T-cell (primary cell): Measurements from ENCODE around the gene RABIF. TPM values are rescaled to one million over a fixed set of nuclear protein-coding genes. Genes with fewer than 3 reads are reported as not detected.
"Not testable (repeated sequence)": the region's sequence is repeated elsewhere in the genome, so short reads cannot be mapped to it uniquely, and the experiment has no call there.

Experiments
- ATAC-seq, 4 experiments: fragments of 200-7000 bp in 3 of 4; fragments of 150-1000 bp in 1 of 4; cut with Tn5 transposase; replicated peaks in 1 of 4; 1 replicate in 3 of 4; 2 replicates in 1 of 4; pipeline ENCODE4 v1.10.0; 2021; ENCODE audit warnings: moderate library complexity in 3 of 4, mild to moderate bottlenecking in 2 of 4, moderate number of reproducible peaks in 1 of 4
- CTCF ChIA-PET, 2 donors: fragments of 300-600 bp; sonication (Branson Sonifier 250); formaldehyde crosslinking; loops; one replicate each; lab custom pipeline; 2022; ENCODE audit warnings: antibody characterized with exemption in 2 of 2; lab: Charles Lee
- POLR2A ChIA-PET, 2 donors: fragments of 300-600 bp; sonication (Branson Sonifier 250); formaldehyde crosslinking; loops; one replicate each; lab custom pipeline; 2022; ENCODE audit warnings: antibody characterized with exemption in 2 of 2; lab: Charles Lee
- DNase-seq, 35 experiments: peaks; one replicate each; pipeline versions ENCODE4 v3.0.0 to v3.0.0-alpha.2; 2013 to 2023
- H3K27ac ChIP-seq: one replicate; pipeline ENCODE4 v1.5.1; 2013; ENCODE audit warnings: low read length
- H3K27me3 ChIP-seq, 2 experiments: replicated peaks in 1 of 2; 1 replicate in 1 of 2; 2 replicates in 1 of 2; pipeline versions ENCODE4 v1.6.1 to v1.7.0; 2013; ENCODE audit warnings: low read length in 1 of 2, mixed read lengths in 1 of 2; ENCODE audit not compliant: control insufficient read depth in 2 of 2, insufficient read depth in 2 of 2; ENCODE audit errors: extremely low read depth in 1 of 2
- H3K36me3 ChIP-seq, 2 donors: 1 replicate in 1 of 2; 2 replicates in 1 of 2; pipeline versions ENCODE4 v1.6.1 to v1.7.0; 2013; ENCODE audit warnings: low read length in 1 of 2; ENCODE audit not compliant: control insufficient read depth in 2 of 2, insufficient read depth in 1 of 2; ENCODE audit errors: extremely low read depth in 1 of 2
- H3K4me1 ChIP-seq, 2 experiments: 1 replicate in 1 of 2; 2 replicates in 1 of 2; pipeline versions ENCODE4 v1.6.1 to v1.7.0; 2013; ENCODE audit warnings: low read length in 2 of 2, mixed read lengths in 1 of 2; ENCODE audit not compliant: insufficient read depth in 2 of 2, control insufficient read depth in 1 of 2; ENCODE audit errors: extremely low read depth in 1 of 2
- H3K4me3 ChIP-seq, 2 donors: 1 replicate in 1 of 2; 2 replicates in 1 of 2; pipeline versions ENCODE4 v1.5.1 to v1.7.0; 2013; ENCODE audit warnings: mild to moderate bottlenecking in 2 of 2, low read length in 1 of 2, moderate library complexity in 1 of 2; ENCODE audit not compliant: control insufficient read depth in 1 of 2; ENCODE audit errors: extremely low read depth in 1 of 2
- H3K9me3 ChIP-seq: 2 replicates; pipeline ENCODE4 v1.7.0; 2013
- H3K27ac Mint-ChIP-seq, 2 donors: one replicate each; pipeline ENCODE4 v1.8.0; 2020 to 2021; ENCODE audit warnings: mild to moderate bottlenecking in 2 of 2, mixed read lengths in 2 of 2
- H3K27me3 Mint-ChIP-seq, 2 donors: one replicate each; pipeline ENCODE4 v1.8.0; 2021 to 2022; ENCODE audit warnings: mixed read lengths in 2 of 2
- H3K36me3 Mint-ChIP-seq: one replicate; pipeline ENCODE4 v1.8.0; 2021; ENCODE audit warnings: mixed read lengths
- H3K4me1 Mint-ChIP-seq, 3 donors: one replicate each; pipeline ENCODE4 v1.8.0; 2020 to 2022; ENCODE audit warnings: mixed read lengths in 3 of 3, mild to moderate bottlenecking in 1 of 3
- H3K4me3 Mint-ChIP-seq, 3 donors: one replicate each; pipeline ENCODE4 v1.8.0; 2020 to 2022; ENCODE audit warnings: mild to moderate bottlenecking in 3 of 3, mixed read lengths in 3 of 3, moderate library complexity in 3 of 3
- H3K9me3 Mint-ChIP-seq, 3 donors: one replicate each; pipeline ENCODE4 v1.8.0; 2020 to 2022; ENCODE audit warnings: mixed read lengths in 3 of 3
- WGBS: methylation state at CpG from one replicate; pipeline ENCODE4 v1.1.5; 2013; ENCODE audit warnings: missing lambda C conversion rate; ENCODE audit not compliant: insufficient coverage; 5-methylcytosine and 5-hydroxymethylcytosine counted together
- total RNA-seq, 35 experiments: library from RNA in 6 of 35; stranded (reverse) in 6 of 35; fragments of 120-200 nt in 1 of 35; gene quantifications; one replicate each; pipeline versions ENCODE4 v1.2.1 to v1.2.4 and lab custom pipeline; 2013 to 2026

The RABIF gene
- total RNA-seq, 5 donors from 2014 or later (not counting 1 experiment from before 2014, with no cell fraction given) = 9.2 to 18.3 (median 15.6) TPM

- Histone ChIP-seq H3K4me3 (no peak overlapping the region), H3K27me3 (no peaks in the 10 kb centered on the region), H3K36me3 (no peaks in the 10 kb centered on the region), H3K4me1 (peaks cover 6 to 31% of the 10 kb centered on the region in 2 experiments), H3K9me3 (no peaks in the 10 kb centered on the region), H3K27ac (no peak overlapping the region)
- Mint-ChIP-seq H3K4me1 (peaks cover 29 to 37% (median 36%) of the 10 kb centered on the region in 3 donors), H3K4me3 (peak overlapping the region in 1 of 3 donors; percentile 55), H3K27ac (peak overlapping the region; percentile 15 to 79), H3K36me3 (no peaks in the 10 kb centered on the region), H3K27me3 (no peaks in the 10 kb centered on the region), H3K9me3 (no peaks in the 10 kb centered on the region)
- DNase-seq (no peak), ATAC-seq (peak in 3 of 4 experiments; percentile 18 to 23 (median 22))
- CTCF ChIA-PET = no interaction called here
- POLR2A ChIA-PET = no interaction called here
- 66% methylated on average over 4 of the region's 10 CpGs for WGBS
Observed at GRCh38 chr1:202834771-202835547, 54.0 kb downstream of the RABIF start.

GRCh38 chr1:202831906-202832305, 57.0 kb downstream of the RABIF start:
- no peak overlapping the region for H3K27ac ChIP-seq
- WGBS = no CpG with 5 or more reads among the region's 3 CpGs
- H3K4me1 Mint-ChIP-seq = peaks cover 23 to 27% (median 27%) of the 10 kb centered on the region in 3 donors
- no peaks in the 10 kb centered on the region for H3K27me3 ChIP-seq
- H3K4me1 ChIP-seq = peaks cover 6 to 23% of the 10 kb centered on the region in 2 experiments
- no peak overlapping the region for H3K27ac Mint-ChIP-seq
- CTCF ChIA-PET = no interaction called here
- H3K4me3 ChIP-seq = no peak overlapping the region
- DNase-seq (no peak), ATAC-seq (no peak)
- no peaks in the 10 kb centered on the region for H3K27me3 Mint-ChIP-seq
- POLR2A ChIA-PET = no interaction called here
- H3K9me3 Mint-ChIP-seq = no peaks in the 10 kb centered on the region
- H3K4me3 Mint-ChIP-seq = no peak overlapping the region
- H3K36me3 Mint-ChIP-seq = no peaks in the 10 kb centered on the region
- H3K9me3 ChIP-seq = no peaks in the 10 kb centered on the region
- no peaks in the 10 kb centered on the region for H3K36me3 ChIP-seq

- H3K27me3 Mint-ChIP-seq, H3K27ac ChIP-seq, H3K4me3 Mint-ChIP-seq, H3K27me3 ChIP-seq, H3K36me3 ChIP-seq, ATAC-seq, POLR2A ChIA-PET, CTCF ChIA-PET, H3K9me3 ChIP-seq, H3K36me3 Mint-ChIP-seq, H3K4me1 ChIP-seq, DNase-seq, H3K9me3 Mint-ChIP-seq, H3K27ac Mint-ChIP-seq, H3K4me3 ChIP-seq, H3K4me1 Mint-ChIP-seq: not testable (repeated sequence)
- 100% methylated on average over 1 of the region's 9 CpGs for WGBS
Observed at GRCh38 chr1:202829223-202829622, 59.7 kb downstream of the RABIF start.

Other genes with a start within 250 kb of the RABIF start
- gene SYT2, start 178.7 kb downstream of the RABIF start, total RNA-seq = under 1 TPM in 3 of 5 donors, not detected in 2; 0.03 to 0.07 (median 0.06) TPM
- 10 to 100 TPM; 46.3 to 71.7 (median 56.5) TPM for gene KDM5B, start 80.7 kb downstream of the RABIF start, total RNA-seq
- 1 to 10 TPM in 2 of 5 donors, under 1 TPM in 2, not detected in 1; 0.44 to 1.5 (median 0.79) TPM for gene PCAT6, start 78.2 kb downstream of the RABIF start, total RNA-seq
- gene KLHL12, start 38.1 kb upstream of the RABIF start, total RNA-seq = 10 to 100 TPM; 18.8 to 22.7 (median 22.0) TPM
- 10 to 100 TPM; 50.3 to 70.1 (median 53.7) TPM for gene ADIPOR1, start 69.2 kb upstream of the RABIF start, total RNA-seq
- gene CYB5R1, start 78.1 kb upstream of the RABIF start, total RNA-seq = 10 to 100 TPM; 37.5 to 44.0 (median 40.0) TPM
- gene TMEM183A, start 118.2 kb upstream of the RABIF start, total RNA-seq = 100 to 1,000 TPM in 2 of 5 donors, 10 to 100 TPM in 3; 67.5 to 124 (median 68.4) TPM
- 1 to 10 TPM in 4 of 5 donors, under 1 TPM in 1; 0.66 to 2.0 (median 1.7) TPM for gene PPFIA4, start 137.3 kb upstream of the RABIF start, total RNA-seq
- not detected for gene MYOG, start 196.9 kb upstream of the RABIF start, total RNA-seq
- gene ADORA1, start 238.6 kb upstream of the RABIF start, total RNA-seq = not detected